ENCODE data around the gene ALDH6A1.

DNA sequence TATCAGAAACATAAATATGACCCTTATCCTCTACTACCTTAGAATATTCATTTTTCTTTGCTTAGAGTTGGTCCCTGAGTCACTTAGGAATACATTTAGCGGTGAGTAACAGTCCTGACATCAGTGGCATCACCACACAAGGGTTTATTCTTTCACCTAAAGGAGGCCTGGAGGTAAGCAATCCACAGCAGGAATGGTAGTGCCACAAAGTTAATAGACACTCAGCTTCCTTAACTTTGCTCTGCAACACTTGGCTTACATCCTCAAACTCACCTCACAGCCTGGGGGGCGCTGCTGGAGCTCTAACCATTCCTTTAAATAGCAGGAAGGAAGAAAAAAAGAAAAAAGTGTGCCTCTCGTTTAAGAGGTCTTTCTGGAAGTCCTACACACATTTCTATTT lies 36.0 kb downstream of the ALDH6A1 start:
- TF ChIP-seq, protein P1, sequence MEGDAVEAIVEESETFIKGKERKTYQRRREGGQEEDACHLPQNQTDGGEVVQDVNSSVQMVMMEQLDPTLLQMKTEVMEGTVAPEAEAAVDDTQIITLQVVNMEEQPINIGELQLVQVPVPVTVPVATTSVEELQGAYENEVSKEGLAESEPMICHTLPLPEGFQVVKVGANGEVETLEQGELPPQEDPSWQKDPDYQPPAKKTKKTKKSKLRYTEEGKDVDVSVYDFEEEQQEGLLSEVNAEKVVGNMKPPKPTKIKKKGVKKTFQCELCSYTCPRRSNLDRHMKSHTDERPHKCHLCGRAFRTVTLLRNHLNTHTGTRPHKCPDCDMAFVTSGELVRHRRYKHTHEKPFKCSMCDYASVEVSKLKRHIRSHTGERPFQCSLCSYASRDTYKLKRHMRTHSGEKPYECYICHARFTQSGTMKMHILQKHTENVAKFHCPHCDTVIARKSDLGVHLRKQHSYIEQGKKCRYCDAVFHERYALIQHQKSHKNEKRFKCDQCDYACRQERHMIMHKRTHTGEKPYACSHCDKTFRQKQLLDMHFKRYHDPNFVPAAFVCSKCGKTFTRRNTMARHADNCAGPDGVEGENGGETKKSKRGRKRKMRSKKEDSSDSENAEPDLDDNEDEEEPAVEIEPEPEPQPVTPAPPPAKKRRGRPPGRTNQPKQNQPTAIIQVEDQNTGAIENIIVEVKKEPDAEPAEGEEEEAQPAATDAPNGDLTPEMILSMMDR (IDR thresholded peaks at IDR 0.05) = no peak
- TF ChIP-seq POLR2A (IDR thresholded peaks at IDR 0.05) = no peak
- TF ChIP-seq EP300 (IDR thresholded peaks at IDR 0.05) = no peak
